NCI-H2171 (cell line): ENCODE measurements around the gene EIF3K.
"Not testable (repeated sequence)": the region's sequence is repeated elsewhere in the genome, so short reads cannot be mapped to it uniquely, and the experiment has no call there.

ENCODE experiments used
- DNase-seq: peaks from one replicate; lab custom pipeline; 2025; lab: John Stamatoyannopoulos, UW

Gene EIF3K, protein sequence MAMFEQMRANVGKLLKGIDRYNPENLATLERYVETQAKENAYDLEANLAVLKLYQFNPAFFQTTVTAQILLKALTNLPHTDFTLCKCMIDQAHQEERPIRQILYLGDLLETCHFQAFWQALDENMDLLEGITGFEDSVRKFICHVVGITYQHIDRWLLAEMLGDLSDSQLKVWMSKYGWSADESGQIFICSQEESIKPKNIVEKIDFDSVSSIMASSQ

DNA sequence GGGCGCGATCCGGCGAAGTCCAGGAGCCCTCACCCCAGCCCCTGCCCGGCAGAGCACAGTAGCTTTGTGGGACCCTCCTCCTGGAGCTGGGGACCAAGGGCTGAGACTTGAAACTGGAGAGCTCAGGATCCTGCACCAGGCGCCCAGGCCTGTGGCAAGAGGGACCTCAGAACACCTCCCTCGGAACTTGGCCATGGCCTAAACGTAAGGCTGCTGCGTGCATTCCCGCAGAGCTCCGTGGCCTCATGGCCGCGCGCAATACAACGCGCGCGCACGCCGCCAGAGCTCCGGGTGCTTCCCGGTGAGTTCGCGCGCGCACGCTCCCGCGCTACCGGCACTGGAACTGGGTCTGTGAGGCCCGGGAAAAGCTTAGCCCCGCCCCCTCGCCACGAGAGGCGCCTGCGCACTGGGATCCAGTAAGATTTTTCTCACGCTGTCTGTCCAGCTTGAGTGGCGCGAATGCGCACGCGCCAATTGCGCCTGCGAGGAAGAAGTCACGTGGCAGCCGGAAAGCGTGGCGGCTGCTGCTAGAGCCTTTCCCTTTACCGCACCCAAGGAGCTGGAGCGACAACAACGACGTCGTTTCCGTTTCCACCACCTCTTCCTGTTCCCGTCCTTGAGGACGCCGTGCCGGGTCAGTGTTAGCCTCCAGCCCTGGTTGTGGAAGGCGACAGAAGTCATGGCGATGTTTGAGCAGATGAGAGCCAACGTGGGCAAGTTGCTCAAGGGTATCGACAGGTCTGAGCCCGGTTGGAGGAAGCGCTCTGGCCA is at the start of gene EIF3K:
Gene EIF3K, plus strand, starts transcription at position 599 of the 771 bp plus-strand sequence. Its CDS starts 81 bp downstream, at position 680.
- DNase-seq = peak; percentile 95

DNA sequence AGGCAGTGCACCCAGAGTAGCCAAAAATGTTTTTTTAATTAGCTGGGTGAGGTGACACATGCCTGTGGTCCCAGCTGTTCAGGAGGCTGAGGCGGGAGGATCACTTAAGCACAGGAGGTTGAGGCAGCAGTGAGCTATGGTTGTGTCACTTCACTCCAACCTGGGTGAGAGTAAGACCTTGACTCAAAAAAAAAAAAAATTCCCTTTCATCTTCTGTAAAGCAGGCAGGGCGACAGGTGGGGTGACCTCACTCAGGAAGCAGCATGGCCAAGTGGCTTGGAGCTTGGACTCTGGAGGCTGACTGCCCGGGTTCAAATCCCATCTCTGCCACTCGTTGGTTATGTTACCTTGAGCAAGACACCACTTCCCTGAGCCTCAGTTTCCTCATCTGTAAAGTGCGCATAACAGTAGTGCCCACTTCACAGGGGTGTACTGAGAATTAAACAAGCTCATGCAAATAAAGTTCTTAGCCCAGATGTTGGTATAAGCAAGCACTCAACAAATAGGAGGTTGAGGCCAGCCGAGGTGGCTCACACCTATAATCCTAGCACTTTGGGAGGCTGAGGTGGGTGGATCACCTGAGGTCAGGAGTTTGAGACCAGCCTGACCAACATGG is 49.5 kb upstream of the EIF3K start:
- no peak for DNase-seq

DNA sequence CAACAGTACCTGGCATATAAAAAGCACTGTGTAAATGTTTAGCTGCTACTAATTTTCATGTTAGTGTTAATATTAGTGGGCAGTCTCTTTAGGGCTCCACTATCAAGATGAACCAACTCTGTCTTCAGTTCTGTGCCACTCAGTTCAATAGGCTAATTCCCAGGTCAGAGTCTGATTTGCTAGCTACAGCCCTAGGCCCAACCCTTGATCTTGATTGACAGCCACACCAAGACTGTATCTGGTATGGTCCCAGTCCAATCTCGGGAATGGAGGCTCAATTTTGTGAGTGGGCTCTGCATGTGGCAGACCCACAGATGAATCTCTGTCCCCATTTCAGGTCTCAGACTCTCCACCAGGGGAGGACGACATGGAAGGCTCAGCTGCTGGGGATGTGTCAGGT is 47.3 kb upstream of the EIF3K start:
- DNase-seq = no peak

DNA sequence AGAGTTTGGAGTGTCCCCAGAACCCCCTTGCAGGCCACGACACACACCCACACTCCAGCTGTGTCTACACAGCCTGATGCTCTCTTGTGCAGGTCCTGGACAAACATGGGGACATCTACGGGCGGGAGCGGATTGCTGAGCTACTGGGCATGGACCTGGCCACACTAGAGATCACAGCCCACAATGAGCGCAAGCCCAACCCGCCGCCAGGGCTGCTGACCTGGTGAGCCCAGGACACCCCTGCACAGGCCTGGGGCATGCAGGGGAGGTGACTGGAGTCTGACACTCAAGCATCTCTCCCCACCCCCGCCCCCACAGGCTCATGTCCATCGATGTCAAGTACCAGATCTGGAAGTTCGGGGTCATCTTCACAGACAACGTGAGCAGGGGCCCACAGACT is 41.2 kb upstream of the EIF3K start:
- DNase-seq = no peak

DNA sequence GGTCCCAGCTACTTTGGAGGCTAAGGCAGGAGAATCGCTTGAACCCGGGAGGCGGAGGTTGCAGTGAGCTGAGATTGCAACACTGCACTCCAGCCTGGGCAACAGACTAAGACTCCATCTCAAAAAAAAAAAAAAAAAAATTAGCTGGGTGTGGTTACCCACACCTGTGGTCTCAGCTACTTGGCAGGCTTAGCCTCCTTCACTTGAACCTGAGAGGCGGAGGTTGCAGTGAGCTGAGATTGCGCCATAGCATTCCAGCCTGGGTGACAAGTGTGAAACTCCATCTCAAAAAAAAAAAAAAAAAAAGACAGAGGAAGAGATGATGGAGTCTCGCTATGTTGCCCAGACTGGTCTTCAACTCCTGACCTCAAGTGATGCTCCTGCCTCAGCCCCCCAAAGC is 39.7 kb upstream of the EIF3K start:
- DNase-seq = peak; percentile 19

DNA sequence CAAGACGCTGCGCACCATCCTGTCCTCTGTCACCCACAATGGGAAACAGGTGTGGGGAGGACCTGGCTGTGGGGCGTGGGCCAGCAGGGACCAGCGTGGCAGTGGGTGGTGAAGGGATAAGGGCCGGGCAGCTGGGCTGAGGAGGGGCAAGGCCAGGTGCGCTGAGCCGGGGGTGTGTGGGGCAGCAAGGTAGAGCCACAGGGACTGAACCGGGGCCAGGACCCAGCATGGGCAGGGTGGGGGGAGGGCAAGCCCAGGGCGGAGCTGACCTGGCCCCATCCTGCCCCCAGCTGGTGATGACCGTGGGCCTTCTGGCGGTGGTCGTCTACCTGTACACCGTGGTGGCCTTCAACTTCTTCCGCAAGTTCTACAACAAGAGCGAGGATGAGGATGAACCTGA is 38.9 kb upstream of the EIF3K start:
- DNase-seq = no peak

DNA sequence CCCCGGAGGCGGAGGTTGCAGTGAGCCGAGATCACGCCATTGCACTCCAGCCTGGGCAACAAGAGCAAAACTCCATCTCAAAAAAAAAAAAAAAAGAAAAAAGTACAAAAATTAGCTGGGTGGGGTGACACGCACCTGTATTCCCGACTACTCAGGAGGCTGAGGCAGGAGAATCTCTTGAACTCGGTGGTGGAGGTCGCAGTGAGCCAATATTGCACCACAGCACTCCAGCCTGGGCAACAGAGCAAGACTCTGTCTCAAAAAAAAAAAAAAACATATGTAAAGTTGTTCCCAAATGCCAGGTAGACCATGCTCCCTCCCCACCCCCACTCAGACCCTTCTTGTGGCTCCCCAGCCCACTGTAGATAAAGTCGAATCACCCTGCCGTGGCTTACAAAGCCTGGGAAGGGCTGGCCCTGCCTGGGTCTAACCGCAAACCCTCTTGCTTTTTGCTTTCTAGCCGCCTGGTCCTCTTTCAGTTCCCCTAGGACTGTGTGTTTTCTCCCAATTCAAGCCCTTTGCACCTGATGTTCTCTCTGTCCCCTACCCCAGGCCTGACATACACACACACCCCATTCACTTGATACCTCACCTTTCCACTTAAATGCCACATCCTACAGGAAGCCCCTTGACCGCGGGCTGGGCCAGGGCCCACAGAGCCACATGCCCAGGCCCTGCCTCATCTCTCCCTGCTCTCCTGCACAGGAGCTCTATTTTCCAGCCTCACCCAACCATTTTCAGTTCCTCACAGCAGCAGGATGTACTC is 35.6 kb upstream of the EIF3K start:
- no peak for DNase-seq

DNA sequence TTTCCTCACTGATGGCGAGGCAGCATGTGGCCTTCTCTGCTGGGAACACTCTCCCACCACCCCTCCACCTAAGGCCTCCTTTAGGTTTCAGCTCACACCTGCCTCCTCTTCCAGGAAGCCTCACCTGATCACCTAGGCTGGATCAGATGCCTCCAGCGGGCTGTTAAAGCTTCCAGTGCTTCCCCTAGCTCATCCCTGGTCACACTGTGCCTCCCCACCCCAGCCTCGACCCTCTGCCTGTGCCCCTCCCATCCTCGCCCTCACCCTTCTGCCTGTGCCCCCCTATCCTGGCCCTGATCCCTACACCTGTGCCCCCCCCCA is 35.0 kb upstream of the EIF3K start:
- no peak for DNase-seq

DNA sequence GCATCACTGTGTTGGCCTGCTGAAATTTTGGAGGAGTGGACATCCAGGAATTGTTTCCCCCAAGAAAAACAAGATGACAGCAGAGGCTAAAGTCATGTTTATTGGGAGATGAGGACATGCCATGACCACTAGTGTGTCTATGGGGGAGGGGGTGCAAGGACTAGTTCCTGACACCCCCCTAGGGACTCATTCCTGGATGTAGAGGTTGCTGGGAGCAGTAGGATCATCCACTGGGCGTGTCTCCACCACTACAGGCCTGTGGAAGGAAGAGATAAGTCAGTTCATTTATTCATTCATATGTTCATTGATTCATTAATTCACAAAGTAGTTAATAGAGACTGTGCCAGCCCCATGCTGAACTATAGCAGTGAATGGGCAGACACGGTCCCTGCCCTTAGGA is 31.4 kb upstream of the EIF3K start:
- DNase-seq = no peak

DNA sequence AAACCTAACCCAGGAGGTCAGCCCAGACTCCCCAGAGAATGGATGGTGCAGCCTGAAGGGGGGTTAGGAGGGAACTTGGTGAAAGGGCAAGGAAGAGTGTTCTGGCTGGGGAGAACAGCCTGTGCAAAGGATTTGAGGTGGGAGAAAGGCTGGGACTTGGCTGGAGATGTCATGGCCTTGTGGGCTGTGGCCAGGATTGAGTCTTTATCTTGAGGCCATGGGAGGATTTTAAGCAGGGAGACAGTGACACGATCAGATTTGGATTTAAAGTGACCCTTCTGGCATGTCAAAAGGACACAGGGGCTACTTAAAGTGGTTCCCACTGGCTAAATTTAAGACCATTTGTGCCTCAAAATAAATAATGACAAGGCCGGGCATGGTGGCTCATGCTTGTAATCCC is 30.9 kb upstream of the EIF3K start:
- no peak for DNase-seq

DNA sequence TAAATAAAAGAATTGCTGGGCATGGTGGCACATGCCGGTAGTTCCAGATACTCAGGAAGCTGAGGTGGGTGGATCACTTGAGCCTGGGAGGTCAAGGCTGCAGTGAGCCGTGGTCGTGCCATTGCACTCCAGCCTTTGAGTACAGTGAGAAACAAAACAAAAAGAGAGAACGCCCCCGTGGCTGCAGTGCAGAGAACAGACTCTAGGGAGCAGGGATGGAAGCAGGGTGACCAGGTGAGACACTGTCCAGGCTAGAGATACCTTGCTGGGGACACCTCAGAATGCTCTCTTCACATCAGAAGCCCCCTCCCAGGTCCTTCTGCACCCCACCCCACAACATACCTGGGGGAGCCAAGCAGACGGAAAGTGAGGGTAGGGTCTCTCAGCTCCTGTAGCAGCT is 26.0 kb upstream of the EIF3K start:
- DNase-seq = no peak

DNA sequence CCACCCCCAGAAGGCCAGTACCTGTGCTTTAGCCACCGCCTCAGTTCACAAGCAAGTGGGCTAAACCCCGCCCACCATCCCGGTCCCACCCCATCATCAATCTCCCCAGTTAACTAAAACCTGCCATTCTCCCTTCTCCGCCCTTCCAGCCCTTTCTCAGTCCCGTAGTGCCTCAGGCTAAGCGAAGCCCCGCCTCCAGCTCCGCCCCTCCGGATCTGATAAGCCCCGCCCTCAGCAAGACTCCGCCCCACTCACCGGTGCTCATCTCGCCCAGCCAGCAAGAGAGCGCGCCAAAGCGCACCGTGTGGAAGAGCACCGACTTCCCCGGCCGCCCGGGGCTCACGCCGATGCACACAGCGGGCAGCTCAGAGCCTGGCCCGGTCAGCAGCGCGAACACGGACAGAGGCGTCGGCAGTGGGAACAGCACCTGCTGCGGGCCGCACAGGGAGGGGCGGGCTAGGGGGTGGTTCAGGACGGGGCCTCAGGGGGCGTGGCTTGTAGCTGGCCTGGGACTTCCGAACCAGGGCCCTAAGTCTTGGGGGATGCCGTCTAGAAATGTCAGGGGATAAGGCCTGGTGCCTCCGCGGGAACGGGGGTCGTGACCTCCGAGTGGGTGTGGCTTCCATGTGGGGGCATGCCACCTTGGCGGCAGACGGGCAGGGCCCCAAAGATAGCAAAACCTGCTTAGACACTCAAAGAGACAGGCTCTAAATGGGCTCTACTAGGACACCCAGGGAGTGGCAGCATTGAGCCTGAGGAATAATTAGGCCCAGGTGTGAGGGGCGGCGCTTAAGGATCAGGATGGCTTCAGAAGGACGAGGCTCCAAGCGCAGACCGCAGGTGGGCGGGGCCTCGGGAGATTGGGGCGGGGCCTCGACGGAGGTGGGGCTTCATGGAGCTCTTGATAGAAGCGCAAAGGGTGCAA is 22.7 kb upstream of the EIF3K start:
- peak; percentile 62 for DNase-seq

DNA sequence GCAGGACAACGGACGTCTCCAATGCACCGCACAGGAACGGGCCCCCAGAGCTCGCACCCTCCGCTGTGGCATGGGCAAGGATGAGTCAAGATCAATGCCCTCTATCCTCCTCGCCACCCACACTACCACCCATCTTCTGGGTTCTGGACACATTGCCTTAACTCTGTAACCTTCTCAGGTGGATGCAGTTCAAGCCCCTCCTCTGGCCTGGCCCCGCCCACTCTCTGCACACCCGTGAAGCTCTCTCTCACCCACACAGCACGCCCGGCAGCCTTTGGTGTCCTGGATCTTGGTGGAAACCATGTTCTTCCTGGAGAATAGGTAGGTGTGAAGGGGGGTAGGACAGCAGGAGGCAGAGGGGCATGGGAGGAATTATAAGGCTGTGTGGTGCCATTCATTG is 21.9 kb upstream of the EIF3K start:
- no peak for DNase-seq

DNA sequence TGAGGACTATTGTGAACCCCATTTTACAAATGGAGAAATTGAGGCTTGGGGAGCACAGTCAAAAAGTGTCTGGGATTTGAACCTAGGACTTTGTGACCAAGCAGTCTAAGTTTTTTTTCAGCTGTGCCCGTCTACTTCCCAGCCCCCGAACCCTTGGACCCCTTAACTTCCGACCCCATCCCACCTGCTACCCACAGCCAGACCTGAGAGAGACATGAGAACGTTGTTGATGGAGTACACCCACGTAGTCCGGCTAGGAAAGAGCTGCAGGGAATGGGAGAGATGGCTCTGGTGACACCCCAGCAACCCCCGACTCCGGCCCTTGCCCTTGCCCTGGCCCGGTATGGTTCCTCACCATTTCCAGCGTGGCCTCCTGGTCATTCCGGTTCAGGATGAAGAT is 19.3 kb upstream of the EIF3K start:
- no peak for DNase-seq

DNA sequence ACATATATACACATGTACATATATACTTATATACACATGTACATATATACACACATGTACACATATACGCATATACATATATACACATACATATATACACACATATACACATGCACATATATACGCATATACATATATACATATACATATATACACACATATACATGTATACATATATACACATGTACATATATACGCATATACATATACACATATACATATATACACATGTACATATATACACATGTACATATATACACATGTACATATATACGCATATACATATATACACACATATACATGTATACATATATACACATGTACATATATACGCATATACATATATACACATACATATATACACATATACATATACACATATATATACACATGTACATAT is 16.1 kb upstream of the EIF3K start:
- not testable (repeated sequence) for DNase-seq

DNA sequence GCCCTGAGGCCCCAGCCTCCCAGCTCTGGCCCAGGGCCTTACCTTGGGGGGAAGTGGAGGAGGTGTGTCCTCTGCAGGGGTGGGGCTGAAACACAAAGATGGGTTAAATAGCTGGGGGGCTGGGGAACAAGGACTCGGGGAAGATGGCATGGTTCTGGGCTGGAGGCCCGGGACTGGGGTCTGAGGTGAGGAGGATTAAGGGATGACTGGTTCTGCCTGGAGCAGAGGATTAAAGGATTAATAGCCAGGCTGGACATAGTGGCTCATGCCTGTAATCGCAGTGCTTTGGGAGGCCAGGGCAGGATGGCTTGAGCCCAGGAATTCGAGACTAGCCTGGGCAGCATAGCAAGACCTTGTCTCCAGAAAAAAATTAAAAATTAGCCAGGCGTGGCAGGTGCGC is 12.9 kb upstream of the EIF3K start:
- DNase-seq = no peak

DNA sequence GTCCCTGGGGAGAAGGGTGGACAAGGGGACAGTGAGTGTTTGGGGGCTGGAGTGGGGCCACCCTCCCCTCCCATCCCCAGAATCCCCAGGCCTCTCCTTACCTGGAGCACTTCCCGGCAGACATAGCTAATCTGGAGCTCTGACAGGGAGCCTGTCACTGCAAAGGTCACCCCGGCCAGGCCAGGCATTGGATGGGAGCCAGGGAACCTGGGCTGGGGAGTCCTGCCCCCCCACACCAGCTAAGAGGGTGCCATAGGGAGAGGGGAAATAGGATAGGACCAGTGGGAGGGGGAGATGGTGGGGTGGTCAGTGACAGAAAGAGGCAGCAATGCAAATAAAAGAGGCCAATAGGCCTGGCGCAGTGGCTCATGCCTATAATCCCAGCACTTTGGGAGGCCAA is 4.7 kb upstream of the EIF3K start:
- DNase-seq = no peak

DNA sequence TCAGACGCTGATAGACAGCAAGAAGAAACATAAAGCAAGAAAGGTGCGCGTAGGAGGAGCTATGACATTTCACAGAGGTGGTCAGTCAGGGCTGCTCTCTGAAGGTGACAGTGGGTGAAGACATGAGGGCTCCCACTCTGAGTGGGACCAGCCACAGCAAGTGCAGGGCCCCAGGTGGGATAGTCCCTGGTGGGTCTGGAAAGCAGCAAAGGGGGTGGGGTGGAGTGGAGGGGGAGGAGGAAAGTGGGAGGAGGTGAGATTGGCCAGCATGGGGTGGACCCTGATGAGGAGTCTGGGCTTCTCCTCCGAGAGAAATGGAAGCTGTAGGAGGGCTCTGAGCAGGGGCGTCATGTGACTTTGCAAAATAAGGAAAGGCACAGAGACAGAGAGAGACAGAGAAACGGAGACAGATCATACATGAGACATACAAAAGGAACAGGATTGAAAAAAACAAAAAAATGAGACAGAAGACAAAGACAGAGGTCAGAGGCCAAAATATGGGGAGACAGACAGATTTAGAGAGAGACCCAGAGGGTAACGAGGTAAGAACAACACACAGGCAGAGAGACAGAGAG is 3.9 kb upstream of the EIF3K start:
- DNase-seq = no peak

DNA sequence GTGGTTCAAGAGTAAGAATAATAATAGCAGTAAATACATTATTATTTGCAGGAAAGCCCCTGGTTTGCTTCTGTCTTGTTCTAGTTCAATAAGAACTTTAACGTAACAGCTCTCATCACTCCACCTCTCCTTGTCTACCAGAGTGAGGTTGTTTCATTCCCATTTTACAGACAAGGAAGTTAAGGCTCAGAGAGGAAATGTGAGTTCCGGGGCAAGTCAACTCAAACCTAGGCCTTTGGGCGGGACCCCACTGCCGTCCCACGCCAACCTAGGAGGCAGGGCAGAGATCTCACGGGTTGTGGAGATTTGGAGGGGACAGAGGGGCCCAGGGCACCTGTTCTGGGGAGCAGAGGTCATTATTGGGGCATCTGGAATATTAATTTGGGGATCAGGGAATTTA is 2.7 kb upstream of the EIF3K start:
- DNase-seq = no peak

DNA sequence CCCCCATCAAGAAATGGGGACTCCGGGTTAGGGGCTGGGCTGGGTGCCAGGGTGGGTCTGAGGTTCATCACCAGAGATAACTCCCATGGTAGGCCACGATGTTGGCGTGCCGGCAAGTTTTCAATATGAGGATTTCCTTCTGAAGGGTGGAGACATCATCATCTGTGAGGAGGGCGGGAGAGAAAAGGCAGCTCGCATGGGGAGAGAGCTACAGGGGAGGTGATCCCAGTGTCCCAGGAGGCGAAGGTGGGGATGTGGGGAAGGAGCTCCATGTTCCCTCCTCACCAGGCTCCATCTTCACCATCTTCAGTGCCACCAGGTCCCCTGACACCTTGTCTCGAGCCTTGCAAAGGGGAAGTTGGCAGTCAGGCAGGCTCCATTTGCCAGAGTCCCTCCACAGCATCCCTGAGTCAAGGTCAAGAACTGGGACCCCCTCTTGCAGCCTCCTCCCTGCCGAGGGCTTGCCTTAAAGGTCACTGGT is 1.7 kb upstream of the EIF3K start:
- DNase-seq = no peak
